Measurements from ENCODE around the gene TLR7.

TLR7 gene

GRCh38 chrX:12891915-12892506 is 25.1 kb downstream of the TLR7 start:
- no peak for DNase-seq

DNA sequence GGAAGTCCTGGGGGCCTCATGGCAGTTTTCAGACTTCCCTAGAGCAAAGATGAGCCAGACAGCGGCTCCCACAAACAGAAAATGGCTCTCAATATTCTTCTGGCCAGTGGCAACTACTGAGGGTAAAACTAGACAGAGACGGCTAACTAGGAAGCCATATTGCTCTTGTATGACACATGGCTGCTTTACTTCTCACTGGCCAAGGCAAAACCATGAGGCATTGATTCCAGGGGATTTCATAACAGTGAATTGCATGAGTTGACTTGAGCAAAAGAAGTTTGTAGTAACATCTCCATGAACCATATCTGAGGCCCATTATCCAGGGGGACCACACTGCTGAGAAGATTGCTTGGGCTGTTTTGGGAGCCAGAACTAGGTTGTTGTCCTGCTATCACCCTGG is 25.8 kb downstream of the TLR7 start:
- no peak for DNase-seq

- DNase-seq: peak; percentile 46
These were observed 27.5 kb downstream of the TLR7 start for GRCh38 chrX:12894074-12895030.

GRCh38 chrX:12895866-12896265 is 29.0 kb downstream of the TLR7 start:
- DNase-seq: no peak

DNA sequence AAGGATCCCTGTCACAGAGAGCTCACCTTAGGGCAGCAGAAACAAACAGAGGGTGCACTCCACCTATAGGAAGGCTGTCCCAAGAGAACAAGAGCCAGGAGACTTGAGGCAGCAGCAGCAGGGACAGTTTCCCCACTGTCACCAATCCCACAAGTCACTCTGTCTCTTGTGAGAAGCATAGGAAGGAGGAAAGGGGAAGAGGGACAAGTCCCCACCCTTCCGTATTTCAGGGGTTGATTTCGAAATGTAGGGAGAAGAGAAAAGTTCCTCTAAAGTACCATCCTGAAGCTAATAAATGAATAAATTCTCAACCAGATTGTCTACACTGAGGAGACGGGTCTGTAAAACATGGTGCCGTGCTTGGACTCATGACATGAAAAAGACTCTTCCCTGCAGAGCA is 30.1 kb downstream of the TLR7 start:
- DNase-seq: no peak

- no peak for DNase-seq
These were observed 31.2 kb downstream of the TLR7 start for GRCh38 chrX:12898073-12898472.

GRCh38 chrX:12899506-12899905 is 32.6 kb downstream of the TLR7 start:
- DNase-seq: no peak

- peak; percentile 67 for DNase-seq
These were observed 34.6 kb downstream of the TLR7 start for GRCh38 chrX:12901486-12901885.

DNA sequence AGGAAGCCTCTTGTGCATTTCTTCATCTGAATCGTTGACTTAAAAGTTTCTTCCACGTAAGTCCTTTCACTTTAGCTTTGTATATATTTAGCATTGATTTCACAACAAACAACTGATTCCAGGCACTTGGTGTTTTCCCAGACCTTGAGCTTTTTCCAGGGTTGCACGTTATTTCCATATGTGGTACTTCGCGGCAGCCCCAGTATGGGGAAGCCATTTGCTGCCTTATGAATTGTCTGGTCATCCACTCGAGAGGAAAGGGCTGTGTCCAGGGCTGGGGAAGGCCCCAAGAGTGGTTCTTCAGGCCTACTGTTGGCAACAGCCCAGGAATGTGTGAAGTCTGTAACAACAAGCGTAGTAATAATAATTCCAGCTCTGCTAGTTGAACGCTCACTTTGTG is 36.8 kb downstream of the TLR7 start:
- no peak for DNase-seq

DNA sequence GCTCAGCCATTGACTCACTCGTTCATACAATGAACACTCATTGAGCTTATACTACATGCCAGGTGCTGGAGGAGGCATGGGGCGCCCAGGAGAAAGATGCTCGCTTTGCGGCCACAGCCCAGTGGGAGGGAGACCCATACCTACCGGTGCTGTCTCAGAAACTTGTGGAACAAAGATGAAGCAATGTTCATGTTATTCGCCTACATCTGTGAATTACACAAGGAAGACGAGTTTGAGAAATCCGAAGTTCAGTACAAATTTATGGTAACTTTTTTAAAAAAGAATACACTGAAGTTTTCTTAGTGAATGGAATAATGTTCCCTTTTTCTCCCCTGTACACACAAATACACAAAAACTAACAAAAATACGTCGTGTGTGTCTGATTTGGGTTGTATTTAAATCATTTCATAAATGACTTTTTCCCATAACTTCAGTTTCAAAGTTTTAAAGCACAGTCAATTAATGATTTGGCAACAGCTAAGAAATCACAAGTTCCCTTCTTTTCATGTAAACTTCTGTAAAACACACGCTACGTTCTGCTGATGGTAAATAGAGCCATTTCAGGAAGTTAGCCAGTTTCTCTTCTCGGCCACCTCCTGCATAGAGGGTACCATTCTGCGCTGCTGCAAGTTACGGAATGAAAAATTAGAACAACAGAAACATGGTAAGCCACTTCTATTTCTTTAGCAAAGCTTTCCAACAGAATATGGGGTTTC is 39.3 kb downstream of the TLR7 start, which contains the start of gene TLR8:
Gene TLR8, plus strand, starts transcription at position 575 of the 716 bp plus-strand sequence. Its CDS starts 87 bp downstream, at position 662.
- no peak for DNase-seq

GRCh38 chrX:12910423-12911121 is 43.7 kb downstream of the TLR7 start:
- DNase-seq: no peak

- no peak for DNase-seq
These were observed 44.2 kb downstream of the TLR7 start for GRCh38 chrX:12911122-12911470.

DNA sequence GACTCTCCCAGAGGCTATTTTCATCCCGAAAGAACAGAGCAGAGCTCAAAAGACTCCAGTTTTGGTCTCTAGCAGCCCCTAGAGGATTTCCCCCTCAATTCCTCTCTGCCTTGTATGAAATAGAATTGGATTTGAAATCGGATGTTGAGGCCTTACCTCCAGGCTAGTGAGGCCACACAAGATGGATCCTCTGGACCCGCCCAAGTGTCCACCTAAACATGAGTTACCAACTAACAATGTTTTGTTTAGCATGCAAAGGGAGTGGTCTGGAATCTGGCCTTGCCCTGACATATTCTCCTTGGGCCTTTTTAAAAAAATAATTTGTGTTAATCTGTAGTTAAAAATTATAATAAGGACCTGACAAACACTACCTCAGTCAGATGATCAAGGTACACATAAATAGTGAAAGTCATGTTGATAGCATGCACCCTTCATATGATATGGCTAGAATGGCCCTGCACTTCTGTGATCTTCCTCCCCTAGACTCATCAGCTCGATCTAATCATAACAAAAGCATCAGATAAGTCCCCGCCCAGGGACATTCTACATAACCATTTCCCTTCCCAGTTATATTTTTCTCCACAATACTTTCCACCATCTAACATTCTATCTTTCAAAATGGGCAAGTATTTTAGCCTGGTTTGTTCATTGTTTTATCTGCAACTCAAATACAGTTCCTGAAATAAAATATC is 46.1 kb downstream of the TLR7 start:
- DNase-seq: no peak

GRCh38 chrX:12917753-12918152 is 50.9 kb downstream of the TLR7 start:
- no peak for DNase-seq

GRCh38 chrX:12919051-12919450 is 52.2 kb downstream of the TLR7 start:
- DNase-seq: no peak

GRCh38 chrX:12919620-12920019 is 52.7 kb downstream of the TLR7 start:
- DNase-seq: no peak

DNA sequence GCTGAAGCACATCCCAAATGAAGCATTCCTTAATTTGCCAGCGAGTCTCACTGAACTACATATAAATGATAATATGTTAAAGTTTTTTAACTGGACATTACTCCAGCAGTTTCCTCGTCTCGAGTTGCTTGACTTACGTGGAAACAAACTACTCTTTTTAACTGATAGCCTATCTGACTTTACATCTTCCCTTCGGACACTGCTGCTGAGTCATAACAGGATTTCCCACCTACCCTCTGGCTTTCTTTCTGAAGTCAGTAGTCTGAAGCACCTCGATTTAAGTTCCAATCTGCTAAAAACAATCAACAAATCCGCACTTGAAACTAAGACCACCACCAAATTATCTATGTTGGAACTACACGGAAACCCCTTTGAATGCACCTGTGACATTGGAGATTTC is 54.1 kb downstream of the TLR7 start:
- DNase-seq: no peak

DNA sequence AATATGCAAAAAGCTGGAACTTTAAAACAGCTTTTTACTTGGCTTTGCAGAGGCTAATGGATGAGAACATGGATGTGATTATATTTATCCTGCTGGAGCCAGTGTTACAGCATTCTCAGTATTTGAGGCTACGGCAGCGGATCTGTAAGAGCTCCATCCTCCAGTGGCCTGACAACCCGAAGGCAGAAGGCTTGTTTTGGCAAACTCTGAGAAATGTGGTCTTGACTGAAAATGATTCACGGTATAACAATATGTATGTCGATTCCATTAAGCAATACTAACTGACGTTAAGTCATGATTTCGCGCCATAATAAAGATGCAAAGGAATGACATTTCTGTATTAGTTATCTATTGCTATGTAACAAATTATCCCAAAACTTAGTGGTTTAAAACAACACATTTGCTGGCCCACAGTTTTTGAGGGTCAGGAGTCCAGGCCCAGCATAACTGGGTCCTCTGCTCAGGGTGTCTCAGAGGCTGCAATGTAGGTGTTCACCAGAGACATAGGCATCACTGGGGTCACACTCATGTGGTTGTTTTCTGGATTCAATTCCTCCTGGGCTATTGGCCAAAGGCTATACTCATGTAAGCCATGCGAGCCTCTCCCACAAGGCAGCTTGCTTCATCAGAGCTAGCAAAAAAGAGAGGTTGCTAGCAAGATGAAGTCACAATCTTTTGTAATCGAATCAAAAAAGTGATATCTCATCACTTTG is 55.2 kb downstream of the TLR7 start:
- DNase-seq: no peak

GRCh38 chrX:12922599-12922919 is 55.7 kb downstream of the TLR7 start:
- DNase-seq: no peak

DNA sequence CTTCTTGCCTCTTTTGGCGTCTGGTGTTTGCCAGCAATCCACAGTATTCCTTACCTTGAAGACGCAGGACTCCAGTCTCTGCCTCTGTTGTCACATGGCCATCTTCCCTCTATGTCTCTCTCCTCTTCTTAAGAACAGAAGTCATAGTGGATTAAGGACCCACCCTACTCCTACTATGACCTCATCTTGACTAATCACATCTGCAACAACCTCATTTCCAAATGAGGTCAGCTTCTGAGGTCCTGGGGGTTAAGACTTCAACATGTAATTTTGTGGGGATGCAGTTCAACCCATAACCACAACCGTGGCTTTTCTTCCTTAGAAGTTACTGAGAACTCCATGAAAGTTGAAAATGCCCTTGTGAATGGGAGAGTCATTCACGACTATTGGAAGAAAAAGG is 62.8 kb downstream of the TLR7 start:
- DNase-seq: no peak

DNA sequence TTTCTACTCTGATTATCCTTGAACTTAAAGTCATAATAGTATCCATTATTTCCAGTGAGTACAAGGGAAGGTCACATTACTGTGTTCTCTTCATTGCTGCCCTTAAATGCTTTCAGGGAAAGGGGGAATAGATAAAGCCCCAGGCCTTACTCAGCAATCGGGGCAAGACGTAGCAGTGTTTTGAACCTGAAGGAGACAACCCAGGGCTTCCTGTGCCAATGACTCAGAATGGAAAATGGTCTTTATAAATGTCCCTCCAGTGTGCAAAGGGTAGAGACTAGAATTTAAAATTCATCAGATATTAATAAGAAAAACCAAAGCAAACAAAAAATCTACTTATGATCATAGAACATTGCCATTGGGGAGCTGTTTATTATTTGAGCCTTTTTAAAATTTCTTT is 63.3 kb downstream of the TLR7 start:
- DNase-seq: no peak

DNA sequence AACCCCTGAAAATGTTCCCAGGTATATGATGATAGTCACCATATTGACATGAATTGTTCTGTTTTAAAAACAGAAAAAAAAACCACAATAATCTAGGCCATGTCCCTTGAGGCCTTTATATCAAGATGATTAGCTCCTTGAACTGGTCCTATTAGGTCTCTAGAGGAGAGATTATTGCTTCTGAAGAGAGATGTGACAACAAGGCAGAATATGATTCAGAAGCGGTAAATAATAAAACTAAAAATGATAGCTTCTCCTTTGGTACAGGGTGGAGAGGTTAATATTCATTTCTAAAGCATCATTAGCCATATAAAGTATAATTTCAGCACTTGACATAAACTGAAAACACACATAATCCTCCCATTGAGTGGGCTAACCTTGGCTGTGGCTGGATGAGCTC is 65.4 kb downstream of the TLR7 start:
- DNase-seq: no peak
